Measurements from ENCODE around the gene PPM1L.

The PPM1L gene

GRCh38 chr3:160746976-160747375 is 9.1 kb upstream of the PPM1L start:
- Histone ChIP-seq H3K36me3 (ENCODE audit: control insufficient read depth in 1 of 2, insufficient read depth in 2 of 2, low read length in 2 of 2) (no peaks in the 10 kb centered on the region), H3K9me3 (ENCODE audit: control insufficient read depth in 1 of 2, low read length in 2 of 2) (no peaks in the 10 kb centered on the region), H3K4me3 (ENCODE audit: low read depth in 1 of 2, low read length in 2 of 2) (no peak overlapping the region), H3K27ac (ENCODE audit: low read length) (no peak overlapping the region), H3K27me3 (ENCODE audit: low read depth, low read length) (no peaks in the 10 kb centered on the region), H3K4me1 (ENCODE audit: control insufficient read depth in 1 of 2, insufficient read depth in 2 of 2, low read length in 2 of 2) (peaks cover 0 to 18% of the 10 kb centered on the region in 2 donors)

GRCh38 chr3:160747422-160747821 is 8.6 kb upstream of the PPM1L start:
- no peak overlapping the region for H3K27ac ChIP-seq (ENCODE audit: low read length)
- H3K4me1 ChIP-seq (ENCODE audit: control insufficient read depth in 1 of 2, insufficient read depth in 2 of 2, low read length in 2 of 2): peaks cover 0 to 18% of the 10 kb centered on the region in 2 donors

GRCh38 chr3:160748231-160748630 is 7.8 kb upstream of the PPM1L start:
- Histone ChIP-seq H3K27me3 (ENCODE audit: low read depth, low read length) (no peaks in the 10 kb centered on the region), H3K36me3 (ENCODE audit: control insufficient read depth in 1 of 2, insufficient read depth in 2 of 2, low read length in 2 of 2) (no peaks in the 10 kb centered on the region), H3K9me3 (ENCODE audit: control insufficient read depth in 1 of 2, low read length in 2 of 2) (no peaks in the 10 kb centered on the region), H3K27ac (ENCODE audit: low read length) (no peak overlapping the region), H3K4me3 (ENCODE audit: low read depth in 1 of 2, low read length in 2 of 2) (no peak overlapping the region), H3K4me1 (ENCODE audit: control insufficient read depth in 1 of 2, insufficient read depth in 2 of 2, low read length in 2 of 2) (peaks cover 0 to 22% of the 10 kb centered on the region in 2 donors)

More at GRCh38 chr3:160747422-160747821, 8.6 kb upstream of the PPM1L start:
- H3K27me3 ChIP-seq (ENCODE audit: low read depth, low read length): no peaks in the 10 kb centered on the region
- H3K36me3 ChIP-seq (ENCODE audit: control insufficient read depth in 1 of 2, insufficient read depth in 2 of 2, low read length in 2 of 2): no peaks in the 10 kb centered on the region
- no peak overlapping the region for H3K4me3 ChIP-seq (ENCODE audit: low read depth in 1 of 2, low read length in 2 of 2)
- no peaks in the 10 kb centered on the region for H3K9me3 ChIP-seq (ENCODE audit: control insufficient read depth in 1 of 2, low read length in 2 of 2)

- Histone ChIP-seq H3K27ac (ENCODE audit: low read length) (no peak overlapping the region), H3K4me1 (ENCODE audit: control insufficient read depth in 1 of 2, insufficient read depth in 2 of 2, low read length in 2 of 2) (peaks cover 2 to 27% of the 10 kb centered on the region in 2 donors)
Measured at GRCh38 chr3:160748787-160749186, 7.2 kb upstream of the PPM1L start.

DNA sequence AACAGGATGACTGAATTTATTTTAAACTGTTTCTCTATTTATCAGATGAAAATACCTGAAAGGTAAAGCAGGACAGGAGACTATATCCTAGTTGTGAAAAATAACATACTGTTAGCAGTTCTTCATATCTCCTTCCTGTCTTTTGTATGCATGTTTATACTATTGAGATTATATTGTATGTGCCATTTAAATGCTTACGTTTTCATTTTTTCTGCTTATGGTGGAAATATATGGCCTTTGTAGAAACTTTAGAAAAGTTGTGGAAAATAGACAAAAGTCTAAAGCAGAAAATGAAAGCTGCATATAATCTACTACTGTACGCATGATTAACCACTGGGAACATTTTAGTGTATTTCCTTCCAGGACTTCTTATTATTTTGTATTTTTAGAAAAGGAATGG is 2.1 kb upstream of the PPM1L start:
- H3K4me3 ChIP-seq (ENCODE audit: low read depth in 1 of 2, low read length in 2 of 2): peak overlapping the region; percentile 87 to 88
- H3K36me3 ChIP-seq (ENCODE audit: control insufficient read depth in 1 of 2, insufficient read depth in 2 of 2, low read length in 2 of 2): no peaks in the 10 kb centered on the region
- peak overlapping the region; percentile 94 for H3K27ac ChIP-seq (ENCODE audit: low read length)
- H3K9me3 ChIP-seq (ENCODE audit: control insufficient read depth in 1 of 2, low read length in 2 of 2): no peaks in the 10 kb centered on the region
- H3K4me1 ChIP-seq (ENCODE audit: control insufficient read depth in 1 of 2, insufficient read depth in 2 of 2, low read length in 2 of 2): peaks cover 7 to 22% of the 10 kb centered on the region in 2 donors
- no peaks in the 10 kb centered on the region for H3K27me3 ChIP-seq (ENCODE audit: low read depth, low read length)

More at GRCh38 chr3:160748787-160749186, 7.2 kb upstream of the PPM1L start:
- Histone ChIP-seq H3K36me3 (ENCODE audit: control insufficient read depth in 1 of 2, insufficient read depth in 2 of 2, low read length in 2 of 2) (no peaks in the 10 kb centered on the region), H3K27me3 (ENCODE audit: low read depth, low read length) (no peaks in the 10 kb centered on the region), H3K9me3 (ENCODE audit: control insufficient read depth in 1 of 2, low read length in 2 of 2) (no peaks in the 10 kb centered on the region), H3K4me3 (ENCODE audit: low read depth in 1 of 2, low read length in 2 of 2) (no peak overlapping the region)

DNA sequence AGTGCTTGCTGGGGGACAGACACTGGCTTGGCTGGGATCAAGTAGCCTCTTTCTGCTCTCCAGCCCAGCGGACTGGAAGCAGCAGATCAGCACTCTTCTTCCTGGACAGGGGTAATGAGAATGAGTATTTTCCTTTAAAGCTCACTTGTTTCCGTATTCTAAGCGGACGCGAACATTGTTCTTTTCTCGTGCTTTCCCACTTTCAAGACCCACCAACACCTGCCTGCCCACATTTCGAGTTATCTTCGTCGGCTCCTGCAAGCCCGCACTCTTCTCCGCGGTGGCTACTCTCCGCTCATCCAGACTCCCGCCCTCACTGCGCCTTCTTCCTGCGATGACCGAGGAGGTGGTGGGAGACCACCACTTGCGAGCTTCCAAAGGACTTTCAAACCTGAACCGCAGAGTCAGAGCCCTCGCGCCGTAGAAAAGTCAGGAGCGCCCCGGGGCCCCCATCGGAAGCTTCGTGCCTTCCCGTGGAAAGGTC is 1.6 kb upstream of the PPM1L start:
- Histone ChIP-seq H3K4me3 (ENCODE audit: low read depth in 1 of 2, low read length in 2 of 2) (peak overlapping the region; percentile 87 to 88), H3K9me3 (ENCODE audit: control insufficient read depth in 1 of 2, low read length in 2 of 2) (no peaks in the 10 kb centered on the region), H3K27ac (ENCODE audit: low read length) (peak overlapping the region; percentile 94), H3K27me3 (ENCODE audit: low read depth, low read length) (no peaks in the 10 kb centered on the region), H3K4me1 (ENCODE audit: control insufficient read depth in 1 of 2, insufficient read depth in 2 of 2, low read length in 2 of 2) (peaks cover 7 to 23% of the 10 kb centered on the region in 2 donors), H3K36me3 (ENCODE audit: control insufficient read depth in 1 of 2, insufficient read depth in 2 of 2, low read length in 2 of 2) (no peaks in the 10 kb centered on the region)

- peaks cover 7 to 23% of the 10 kb centered on the region in 2 donors for H3K4me1 ChIP-seq (ENCODE audit: control insufficient read depth in 1 of 2, insufficient read depth in 2 of 2, low read length in 2 of 2)
- H3K4me3 ChIP-seq (ENCODE audit: low read depth in 1 of 2, low read length in 2 of 2): peak overlapping the region; percentile 88 to 94
- no peaks in the 10 kb centered on the region for H3K9me3 ChIP-seq (ENCODE audit: control insufficient read depth in 1 of 2, low read length in 2 of 2)
- H3K27ac ChIP-seq (ENCODE audit: low read length): peak overlapping the region; percentile 94
- no peaks in the 10 kb centered on the region for H3K36me3 ChIP-seq (ENCODE audit: control insufficient read depth in 1 of 2, insufficient read depth in 2 of 2, low read length in 2 of 2)
- no peaks in the 10 kb centered on the region for H3K27me3 ChIP-seq (ENCODE audit: low read depth, low read length)
Measured at GRCh38 chr3:160754855-160755747, 930 bp upstream of the PPM1L start.

DNA sequence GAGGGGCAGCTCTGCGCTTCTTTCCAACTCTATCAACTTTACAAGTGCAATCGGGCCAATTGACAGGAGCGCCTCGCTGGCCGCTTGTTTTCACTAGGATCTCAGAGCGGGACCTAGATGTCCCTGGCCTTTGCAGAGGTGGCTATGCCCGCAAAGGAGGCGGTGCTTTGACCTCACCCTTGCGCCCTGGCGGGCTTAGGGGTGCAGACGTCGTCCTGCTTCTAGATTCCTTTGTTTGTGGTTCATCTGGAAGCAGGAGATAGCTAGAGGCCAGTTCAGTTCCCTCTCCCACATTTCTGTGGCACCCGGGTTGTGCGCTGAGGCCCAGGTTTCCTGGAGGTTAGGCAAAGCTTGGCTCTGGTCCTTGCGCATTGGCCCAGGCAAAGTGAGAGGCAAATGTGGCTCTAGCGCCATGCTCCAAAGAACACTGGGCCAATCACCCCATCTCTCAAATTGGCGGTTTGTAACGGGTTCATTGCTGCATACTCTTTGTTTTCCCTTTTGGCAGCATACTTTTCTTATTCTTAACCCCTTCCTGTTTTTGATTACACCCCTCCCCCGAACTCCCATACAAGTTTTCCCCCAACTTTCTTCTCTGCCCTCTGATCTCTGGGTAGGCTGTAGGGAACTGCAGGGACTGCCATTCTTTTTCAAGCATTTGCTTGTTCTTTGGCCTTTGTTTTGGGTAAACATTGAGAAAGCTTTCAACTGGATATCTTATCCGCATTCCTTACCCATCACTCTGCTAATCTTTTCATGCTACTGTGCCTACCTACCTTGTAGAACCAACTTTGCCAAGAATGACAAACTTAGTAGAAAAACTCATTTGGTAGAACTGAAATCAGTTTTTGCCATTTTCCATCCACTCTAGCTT is 1.4 kb downstream of the PPM1L start:
- Histone ChIP-seq H3K36me3 (ENCODE audit: control insufficient read depth in 1 of 2, insufficient read depth in 2 of 2, low read length in 2 of 2) (no peaks in the 10 kb centered on the region), H3K27ac (ENCODE audit: low read length) (no peak overlapping the region), H3K27me3 (ENCODE audit: low read depth, low read length) (no peaks in the 10 kb centered on the region), H3K4me3 (ENCODE audit: low read depth in 1 of 2, low read length in 2 of 2) (peak overlapping the region; percentile 88 to 94), H3K4me1 (ENCODE audit: control insufficient read depth in 1 of 2, insufficient read depth in 2 of 2, low read length in 2 of 2) (peaks cover 7 to 26% of the 10 kb centered on the region in 2 donors), H3K9me3 (ENCODE audit: control insufficient read depth in 1 of 2, low read length in 2 of 2) (no peaks in the 10 kb centered on the region)

DNA sequence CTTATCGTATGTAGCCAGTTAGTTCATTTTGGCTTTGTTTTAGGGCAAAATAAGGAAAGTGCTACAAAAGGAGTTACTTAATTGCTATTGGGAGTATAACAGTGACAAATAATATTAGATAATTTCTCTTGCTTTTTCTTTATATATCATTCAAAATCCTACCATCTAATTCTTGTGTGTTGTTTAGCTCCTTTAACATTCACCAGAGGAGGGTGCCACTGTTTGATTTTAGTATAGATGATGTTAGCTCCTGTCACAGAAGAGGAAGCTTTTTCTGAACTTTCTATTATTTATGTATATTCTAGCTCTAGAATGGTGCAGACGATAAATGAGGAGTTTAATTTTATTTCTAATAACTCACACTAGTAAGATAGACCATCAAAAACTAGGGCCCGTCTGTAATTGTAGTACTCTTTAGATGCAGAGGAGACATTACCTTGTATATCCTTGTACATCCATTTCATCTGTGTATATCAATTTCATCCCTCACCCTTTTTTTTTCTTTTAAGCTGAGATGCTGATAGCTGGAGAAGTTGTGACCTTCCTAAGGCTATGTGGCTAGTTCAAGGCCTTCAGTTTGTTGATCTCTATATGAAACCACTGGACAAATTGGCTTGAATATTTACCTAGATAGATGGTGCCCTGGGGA is 3.0 kb downstream of the PPM1L start:
- no peaks in the 10 kb centered on the region for H3K36me3 ChIP-seq (ENCODE audit: control insufficient read depth in 1 of 2, insufficient read depth in 2 of 2, low read length in 2 of 2)
- H3K9me3 ChIP-seq (ENCODE audit: control insufficient read depth in 1 of 2, low read length in 2 of 2): no peaks in the 10 kb centered on the region
- H3K27ac ChIP-seq (ENCODE audit: low read length): no peak overlapping the region
- no peaks in the 10 kb centered on the region for H3K27me3 ChIP-seq (ENCODE audit: low read depth, low read length)
- peaks cover 3 to 14% of the 10 kb centered on the region in 2 donors for H3K4me1 ChIP-seq (ENCODE audit: control insufficient read depth in 1 of 2, insufficient read depth in 2 of 2, low read length in 2 of 2)
- peak overlapping the region in 1 of 2 donors; percentile 37 for H3K4me3 ChIP-seq (ENCODE audit: low read depth in 1 of 2, low read length in 2 of 2)

GRCh38 chr3:160763073-160763472 is 7.0 kb downstream of the PPM1L start:
- H3K36me3 ChIP-seq (ENCODE audit: control insufficient read depth in 1 of 2, insufficient read depth in 2 of 2, low read length in 2 of 2): no peaks in the 10 kb centered on the region
- no peak overlapping the region for H3K27ac ChIP-seq (ENCODE audit: low read length)
- peaks cover 0 to 12% of the 10 kb centered on the region in 2 donors for H3K4me1 ChIP-seq (ENCODE audit: control insufficient read depth in 1 of 2, insufficient read depth in 2 of 2, low read length in 2 of 2)
- H3K4me3 ChIP-seq (ENCODE audit: low read depth in 1 of 2, low read length in 2 of 2): no peak overlapping the region
- no peaks in the 10 kb centered on the region for H3K27me3 ChIP-seq (ENCODE audit: low read depth, low read length)
- no peaks in the 10 kb centered on the region for H3K9me3 ChIP-seq (ENCODE audit: control insufficient read depth in 1 of 2, low read length in 2 of 2)

All from muscle layer of duodenum (tissue), 2 donors.